Measurements from ENCODE around the gene PAX5. TPM values are rescaled to one million over a fixed set of nuclear protein-coding genes. Genes with fewer than 3 reads are reported as not detected.

PAX5 gene
- polyA plus RNA-seq, 3 donors = 0.03 to 0.15 TPM; not detected in 1

DNA sequence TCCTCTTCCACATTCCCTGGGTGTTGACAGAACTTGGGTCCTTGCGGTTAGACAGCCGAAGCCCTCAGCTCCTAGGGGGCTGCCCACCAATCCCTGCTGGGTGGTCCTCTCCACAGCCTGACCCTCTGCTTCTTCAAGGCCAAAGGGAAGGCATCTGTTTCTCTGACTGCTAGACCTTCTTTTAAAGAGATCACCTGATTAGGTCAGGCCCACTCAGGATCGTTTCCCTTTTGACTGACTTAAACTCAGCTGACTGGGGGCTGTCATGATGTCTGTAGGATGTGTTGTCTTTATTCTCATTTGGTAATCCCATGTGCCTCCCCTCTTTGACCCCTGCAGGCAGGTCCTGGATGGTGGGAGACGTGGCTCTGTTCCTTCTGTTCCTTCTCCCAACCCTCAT, 207.5 kb downstream of the PAX5 start:
- TF ChIP-seq, protein P1, sequence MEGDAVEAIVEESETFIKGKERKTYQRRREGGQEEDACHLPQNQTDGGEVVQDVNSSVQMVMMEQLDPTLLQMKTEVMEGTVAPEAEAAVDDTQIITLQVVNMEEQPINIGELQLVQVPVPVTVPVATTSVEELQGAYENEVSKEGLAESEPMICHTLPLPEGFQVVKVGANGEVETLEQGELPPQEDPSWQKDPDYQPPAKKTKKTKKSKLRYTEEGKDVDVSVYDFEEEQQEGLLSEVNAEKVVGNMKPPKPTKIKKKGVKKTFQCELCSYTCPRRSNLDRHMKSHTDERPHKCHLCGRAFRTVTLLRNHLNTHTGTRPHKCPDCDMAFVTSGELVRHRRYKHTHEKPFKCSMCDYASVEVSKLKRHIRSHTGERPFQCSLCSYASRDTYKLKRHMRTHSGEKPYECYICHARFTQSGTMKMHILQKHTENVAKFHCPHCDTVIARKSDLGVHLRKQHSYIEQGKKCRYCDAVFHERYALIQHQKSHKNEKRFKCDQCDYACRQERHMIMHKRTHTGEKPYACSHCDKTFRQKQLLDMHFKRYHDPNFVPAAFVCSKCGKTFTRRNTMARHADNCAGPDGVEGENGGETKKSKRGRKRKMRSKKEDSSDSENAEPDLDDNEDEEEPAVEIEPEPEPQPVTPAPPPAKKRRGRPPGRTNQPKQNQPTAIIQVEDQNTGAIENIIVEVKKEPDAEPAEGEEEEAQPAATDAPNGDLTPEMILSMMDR (IDR thresholded peaks at IDR 0.05) = no peak
- WGBS (ENCODE audit: insufficient coverage) = no CpG with 5 or more reads among the region's 4 CpGs

DNA sequence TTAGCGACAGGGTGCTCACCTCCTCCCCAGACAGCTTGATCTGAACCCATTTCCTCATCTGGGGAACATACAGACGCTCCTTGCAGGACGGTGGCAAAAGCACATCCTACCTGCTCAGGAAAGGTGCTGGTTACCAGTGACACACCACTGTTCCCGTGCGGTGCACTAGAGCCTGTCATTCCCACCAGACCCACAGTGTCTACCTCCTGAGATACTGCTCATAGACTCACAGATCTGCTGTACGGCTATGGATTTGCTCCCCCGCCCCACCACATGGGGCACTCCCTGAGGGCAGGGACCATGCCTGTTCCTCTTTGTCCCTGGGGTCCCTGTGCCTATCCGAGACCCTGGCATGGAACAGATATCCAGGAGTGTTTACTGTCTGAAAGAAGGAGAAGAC, 208.9 kb downstream of the PAX5 start:
- H3K4me3 ChIP-seq (replicated peaks in 1 of 3; ENCODE audit: low read depth in 2 of 3, low read length in 3 of 3) = no peak overlapping the region
- H3K27me3 ChIP-seq (ENCODE audit: control insufficient read depth in 2 of 2, insufficient read depth in 2 of 2, low read length in 2 of 2) = no peaks in the 10 kb centered on the region
- H4K20me1 ChIP-seq (ENCODE audit: insufficient read depth, low read length) = no peaks in the 10 kb centered on the region
- H3K9ac ChIP-seq (ENCODE audit: insufficient read depth, low read length, poor library complexity, severe bottlenecking) = no peak overlapping the region
- H3K27ac Mint-ChIP-seq = no peak overlapping the region
- H3K36me3 ChIP-seq (replicated peaks in 1 of 2; ENCODE audit: control insufficient read depth in 1 of 2, insufficient read depth in 2 of 2, low read length in 2 of 2) = no peaks in the 10 kb centered on the region
- 84% methylated on average over 8 of the region's 8 CpGs for WGBS (ENCODE audit: insufficient coverage)
- H3K4me1 ChIP-seq (ENCODE audit: control insufficient read depth in 1 of 2, insufficient read depth in 2 of 2, low read length in 2 of 2) = no peaks in the 10 kb centered on the region
- no peaks in the 10 kb centered on the region for H3K79me2 ChIP-seq (ENCODE audit: insufficient read depth, low read length)
- intact Hi-C loops (cut with micrococcal nuclease) = no loop called here
- TF ChIP-seq, protein P1 (IDR thresholded peaks at IDR 0.05) = no peak
- no peak overlapping the region for H3K4me3 Mint-ChIP-seq
- no peak overlapping the region for H3K4me2 ChIP-seq (replicated peaks; ENCODE audit: extremely low read depth, low read length, poor library complexity, severe bottlenecking)
- H3K27me3 Mint-ChIP-seq (ENCODE audit: low read depth in 3 of 3) = peaks cover 2 to 7% (median 7%) of the 10 kb centered on the region in 3 donors
- DNase-seq = no peak
- no peaks in the 10 kb centered on the region for H3K9me3 ChIP-seq (replicated peaks in 1 of 2; ENCODE audit: control insufficient read depth in 1 of 2, insufficient read depth in 1 of 2, low read length in 2 of 2)
- H3K27ac ChIP-seq (ENCODE audit: low read depth in 1 of 2, low read length in 2 of 2) = no peak overlapping the region
- H3K36me3 Mint-ChIP-seq = no peaks in the 10 kb centered on the region
- no peaks in the 10 kb centered on the region for H3K4me1 Mint-ChIP-seq
- H3K9me3 Mint-ChIP-seq = peaks cover 0 to 8% (median 0%) of the 10 kb centered on the region in 7 donors
- no peak overlapping the region for H2AFZ ChIP-seq (ENCODE audit: insufficient read depth, low read depth, low read length, poor library complexity, severe bottlenecking)

More for the DNA sequence above, 207.5 kb downstream of the PAX5 start:
- H3K4me1 ChIP-seq (ENCODE audit: control insufficient read depth in 1 of 2, insufficient read depth in 2 of 2, low read length in 2 of 2) = no peaks in the 10 kb centered on the region
- Mint-ChIP-seq H3K9me3 (peaks cover 0 to 8% (median 0%) of the 10 kb centered on the region in 7 donors), H3K4me3 (no peak overlapping the region), H3K27me3 (ENCODE audit: low read depth in 3 of 3) (peaks cover 2 to 4% (median 4%) of the 10 kb centered on the region in 3 donors), H3K27ac (no peak overlapping the region), H3K36me3 (no peaks in the 10 kb centered on the region), H3K4me1 (no peaks in the 10 kb centered on the region)
- H3K79me2 ChIP-seq (ENCODE audit: insufficient read depth, low read length) = no peaks in the 10 kb centered on the region
- no peaks in the 10 kb centered on the region for H4K20me1 ChIP-seq (ENCODE audit: insufficient read depth, low read length)
- no peak for DNase-seq
- no peak overlapping the region for H3K9ac ChIP-seq (ENCODE audit: insufficient read depth, low read length, poor library complexity, severe bottlenecking)
- H3K9me3 ChIP-seq (replicated peaks in 1 of 2; ENCODE audit: control insufficient read depth in 1 of 2, insufficient read depth in 1 of 2, low read length in 2 of 2) = no peaks in the 10 kb centered on the region
- intact Hi-C loops (cut with micrococcal nuclease) = no loop called here
- no peak overlapping the region for H3K27ac ChIP-seq (ENCODE audit: low read depth in 1 of 2, low read length in 2 of 2)
- no peak overlapping the region for H2AFZ ChIP-seq (ENCODE audit: insufficient read depth, low read depth, low read length, poor library complexity, severe bottlenecking)
- no peaks in the 10 kb centered on the region for H3K27me3 ChIP-seq (ENCODE audit: control insufficient read depth in 2 of 2, insufficient read depth in 2 of 2, low read length in 2 of 2)
- no peaks in the 10 kb centered on the region for H3K36me3 ChIP-seq (replicated peaks in 1 of 2; ENCODE audit: control insufficient read depth in 1 of 2, insufficient read depth in 2 of 2, low read length in 2 of 2)
- no peak overlapping the region for H3K4me3 ChIP-seq (replicated peaks in 1 of 3; ENCODE audit: low read depth in 2 of 3, low read length in 3 of 3)
- H3K4me2 ChIP-seq (replicated peaks; ENCODE audit: extremely low read depth, low read length, poor library complexity, severe bottlenecking) = no peak overlapping the region
